GM18511 (cell line): ENCODE results near the gene CRYGA.
"Not testable (repeated sequence)": the region's sequence is repeated elsewhere in the genome, so short reads cannot be mapped to it uniquely, and the experiment has no call there.

Experiments
- ATAC-seq: cut with Tn5 transposase; IDR thresholded peaks from one replicate; pipeline ENCODE4 v1.9.1; 2021; ENCODE audit warnings: mild to moderate bottlenecking, moderate library complexity; ENCODE audit not compliant: unreplicated experiment

CRYGA gene

GRCh38 chr2:208128136-208128535, 35.3 kb downstream of the CRYGA start:
- no peak for ATAC-seq

- ATAC-seq = no peak
Measured at GRCh38 chr2:208127090-208127489, 36.3 kb downstream of the CRYGA start.

- no peak for ATAC-seq
Measured at GRCh38 chr2:208125251-208125650, 38.1 kb downstream of the CRYGA start.

- not testable (repeated sequence) for ATAC-seq
Measured at GRCh38 chr2:208124013-208124715, 39.2 kb downstream of the CRYGA start, which contains the start of gene CRYGD. TSS of gene CRYGD (minus strand) at chr2:208124524. CDS start at chr2:208124473, 51 bp downstream.

GRCh38 chr2:208122248-208122647, 41.1 kb downstream of the CRYGA start:
- ATAC-seq = no peak

GRCh38 chr2:208118918-208119317, 44.5 kb downstream of the CRYGA start:
- ATAC-seq = no peak

GRCh38 chr2:208117390-208117789, 46.0 kb downstream of the CRYGA start:
- ATAC-seq = not testable (repeated sequence)

- ATAC-seq = no peak
Measured at GRCh38 chr2:208112969-208113368, 50.4 kb downstream of the CRYGA start.

- ATAC-seq = not testable (repeated sequence)
Measured at GRCh38 chr2:208112273-208112745, 51.1 kb downstream of the CRYGA start.
